GM21717 (cell line): ENCODE results near the gene CNPY4.

Source experiments
- ATAC-seq: cut with Tn5 transposase; IDR thresholded peaks from one replicate; pipeline ENCODE4 v1.9.1; 2021; ENCODE audit warnings: mild to moderate bottlenecking, moderate library complexity; ENCODE audit not compliant: unreplicated experiment

The CNPY4 gene

DNA sequence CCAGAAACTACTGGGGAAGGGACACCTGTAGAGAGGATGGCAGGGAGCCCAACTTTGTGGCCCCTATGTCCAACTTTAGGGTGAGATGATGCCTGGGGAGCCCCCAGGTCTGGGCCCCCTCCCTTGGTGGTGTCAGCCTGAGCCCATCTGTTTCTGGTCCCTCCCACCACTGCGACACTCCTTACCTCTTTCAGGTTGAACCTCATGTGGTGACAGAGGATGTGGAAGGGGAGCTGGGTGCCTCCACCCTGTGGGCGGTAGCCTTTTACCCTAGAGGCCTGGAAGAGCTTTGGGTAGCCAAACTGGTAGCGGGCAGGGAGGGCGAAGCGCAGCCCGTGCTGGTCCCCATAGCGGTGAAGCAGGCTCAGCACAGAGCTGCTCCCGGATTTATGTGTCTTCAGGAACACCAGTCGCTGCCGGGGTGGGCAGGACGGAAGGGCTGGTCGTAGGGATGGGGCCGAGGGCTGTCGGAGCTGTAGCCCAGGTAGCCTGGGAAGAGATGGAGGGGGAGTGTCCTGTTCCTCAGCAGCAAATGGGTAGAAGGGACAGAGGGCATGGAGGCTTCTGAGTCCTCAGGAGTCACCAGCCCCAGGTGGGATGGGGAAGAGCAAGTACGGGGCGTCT lies 47.0 kb downstream of the CNPY4 start:
- ATAC-seq: no peak

DNA sequence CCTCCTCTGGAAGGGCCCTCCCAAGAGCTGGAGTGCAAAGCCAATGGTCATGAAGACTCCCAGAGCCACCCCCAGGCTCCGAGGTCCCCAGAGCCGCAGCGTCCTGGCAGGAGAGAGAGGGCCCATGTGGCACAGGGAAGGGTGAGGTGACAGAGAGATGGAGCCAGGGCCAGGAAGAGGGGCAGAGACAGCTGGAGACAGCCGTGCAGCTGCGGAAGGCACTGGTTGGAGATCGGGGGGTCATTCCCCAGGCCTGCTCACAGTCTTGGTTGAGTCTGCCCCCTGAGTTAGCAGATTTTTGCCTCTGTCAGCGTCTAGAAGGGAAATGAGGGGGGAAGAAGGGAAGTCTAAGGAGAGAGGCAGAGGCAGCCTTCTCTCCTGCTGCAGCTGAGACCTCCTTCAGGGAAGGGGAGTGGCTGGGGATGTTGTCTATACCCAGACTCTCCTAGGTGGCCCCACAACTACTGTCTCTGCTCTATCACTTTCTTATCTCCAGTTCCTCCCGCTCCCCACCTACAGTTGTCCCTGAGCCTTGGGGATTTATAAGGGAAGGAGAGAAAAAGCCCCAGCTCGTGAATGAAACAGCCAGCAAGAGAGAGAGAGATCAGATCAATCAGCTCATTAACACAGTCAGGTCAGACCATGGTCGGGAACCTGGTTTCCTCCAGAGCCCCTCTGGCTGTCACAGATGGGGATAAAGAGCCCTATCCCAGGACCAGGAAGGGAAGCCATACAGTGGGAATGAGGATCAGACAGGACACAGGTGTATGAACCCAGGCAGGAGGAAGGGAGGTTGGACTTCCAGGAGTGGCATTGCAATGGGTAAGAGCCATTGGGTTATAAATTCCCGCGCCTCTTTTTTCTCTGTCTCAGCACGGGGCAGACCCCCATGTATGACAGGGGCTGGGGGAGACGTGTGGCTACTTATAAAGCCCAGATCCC lies 47.8 kb downstream of the CNPY4 start:
- ATAC-seq: no peak

DNA sequence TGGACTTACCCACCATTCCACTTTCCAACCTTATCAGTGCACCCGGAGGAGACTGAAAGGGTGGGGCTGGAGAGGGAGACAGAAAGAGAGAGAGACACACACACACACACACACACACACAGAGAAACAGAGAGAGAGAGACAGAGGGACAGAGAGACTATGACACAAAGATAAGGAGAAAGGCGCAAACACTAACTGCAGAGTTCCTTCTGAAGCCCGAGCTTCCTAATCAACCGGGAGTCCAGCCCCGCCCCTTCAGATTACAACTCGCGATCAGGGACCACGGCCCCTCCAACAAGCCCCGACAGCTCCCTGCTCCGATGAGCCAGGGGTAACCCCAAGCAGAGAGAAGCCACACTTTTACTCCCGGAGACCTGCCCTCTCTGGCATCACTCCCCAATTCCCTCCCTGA lies 48.5 kb downstream of the CNPY4 start:
- ATAC-seq: no peak

DNA sequence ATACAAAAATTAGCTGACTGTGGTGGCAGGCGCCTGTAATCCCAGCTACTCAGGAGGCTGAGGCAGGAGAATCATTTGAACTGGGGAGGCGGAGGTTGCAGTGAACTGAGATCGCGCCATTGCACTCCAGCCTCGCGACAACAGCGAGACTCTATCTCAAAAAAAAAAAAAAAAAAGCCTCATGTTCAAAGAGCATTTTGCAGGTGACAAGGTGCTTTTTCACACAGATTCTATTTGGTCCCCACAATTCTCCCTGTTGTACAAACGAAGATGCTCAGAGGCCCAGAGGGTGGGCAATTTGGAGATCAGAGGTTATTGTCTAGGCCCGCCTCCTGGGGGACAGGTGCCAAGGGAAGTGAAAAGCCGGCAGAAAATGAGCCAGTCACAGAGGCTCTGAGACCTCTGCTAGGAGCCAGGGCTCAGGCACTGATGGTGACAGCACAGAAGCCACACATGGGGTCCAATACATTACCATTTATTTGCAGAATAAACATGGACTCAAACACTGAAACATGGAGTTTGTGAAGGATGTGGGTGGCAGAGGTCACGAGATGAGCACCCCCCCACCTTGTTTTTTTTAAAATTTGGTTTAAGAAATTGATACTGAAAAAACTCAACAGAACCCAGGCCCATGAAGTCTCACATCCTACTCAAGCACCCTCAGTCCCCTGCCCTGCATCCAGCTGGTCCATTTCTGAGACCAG lies 49.9 kb downstream of the CNPY4 start:
- ATAC-seq: no peak

DNA sequence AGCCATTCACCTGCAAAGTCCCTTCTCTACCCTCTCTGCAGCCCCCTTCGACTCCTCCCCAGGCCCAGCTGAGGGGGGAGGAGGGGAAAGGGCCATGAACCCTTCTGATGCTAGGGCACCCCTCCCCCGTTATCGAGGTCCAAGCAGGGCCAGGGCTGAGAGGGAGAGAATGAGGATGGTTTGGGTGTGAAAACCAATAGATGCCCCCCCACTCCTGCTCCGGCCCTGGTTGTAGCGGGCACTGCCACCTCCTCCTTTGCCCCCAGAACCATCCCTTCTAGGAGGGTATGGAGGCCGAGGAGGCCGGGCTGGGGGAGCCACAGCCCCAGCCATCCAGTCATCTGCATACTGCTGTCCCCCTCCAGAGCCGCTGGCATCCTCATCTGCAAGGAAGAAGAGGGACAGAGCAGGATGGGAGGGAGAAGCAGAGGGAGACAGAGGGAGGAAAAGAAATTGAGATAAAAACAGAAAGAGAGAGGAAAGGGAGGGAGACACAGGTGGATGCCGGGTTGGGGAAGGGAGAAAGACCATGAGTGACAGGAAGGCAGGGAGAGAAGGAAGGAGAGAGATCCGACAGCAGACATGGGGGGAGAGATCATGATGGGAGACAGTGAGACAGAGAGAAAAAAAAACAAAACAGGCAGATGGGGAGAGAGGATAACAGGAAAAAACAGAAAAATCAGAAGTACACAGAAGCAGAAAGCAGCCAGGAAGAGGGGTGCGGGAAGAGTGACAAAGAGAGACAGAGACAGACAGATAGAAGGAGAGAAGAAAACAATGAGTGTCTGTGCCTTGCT lies 50.9 kb downstream of the CNPY4 start:
- no peak for ATAC-seq

DNA sequence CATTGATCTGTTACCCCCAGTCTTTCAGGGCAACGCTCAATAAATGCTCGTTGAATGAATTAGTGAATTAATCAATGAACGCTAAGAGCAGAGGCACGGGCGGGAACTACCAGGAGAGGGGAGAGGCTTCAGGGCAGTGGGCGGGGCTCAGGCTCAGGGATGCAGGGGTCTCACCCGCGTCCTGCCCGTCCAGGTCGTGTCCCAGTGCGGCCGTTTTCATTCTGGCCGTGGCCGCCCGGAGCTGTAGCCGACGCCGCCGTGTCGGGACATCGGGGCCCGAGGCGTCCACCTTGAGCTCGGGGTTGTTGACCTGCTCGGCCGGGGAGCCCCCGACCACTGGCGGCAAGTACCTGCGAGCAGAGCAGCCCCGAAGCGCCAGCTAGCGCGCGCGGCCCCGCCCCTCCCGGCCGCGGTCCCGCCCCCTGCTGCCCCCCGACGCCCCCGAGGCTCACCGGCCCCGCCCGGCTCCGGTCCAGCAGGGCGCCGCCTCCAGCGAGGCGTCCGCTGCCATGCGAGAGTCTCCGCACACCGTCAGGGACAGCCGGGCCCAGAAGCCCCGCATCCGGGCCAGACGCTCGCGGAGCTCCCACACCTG lies 51.8 kb downstream of the CNPY4 start:
- no peak for ATAC-seq

DNA sequence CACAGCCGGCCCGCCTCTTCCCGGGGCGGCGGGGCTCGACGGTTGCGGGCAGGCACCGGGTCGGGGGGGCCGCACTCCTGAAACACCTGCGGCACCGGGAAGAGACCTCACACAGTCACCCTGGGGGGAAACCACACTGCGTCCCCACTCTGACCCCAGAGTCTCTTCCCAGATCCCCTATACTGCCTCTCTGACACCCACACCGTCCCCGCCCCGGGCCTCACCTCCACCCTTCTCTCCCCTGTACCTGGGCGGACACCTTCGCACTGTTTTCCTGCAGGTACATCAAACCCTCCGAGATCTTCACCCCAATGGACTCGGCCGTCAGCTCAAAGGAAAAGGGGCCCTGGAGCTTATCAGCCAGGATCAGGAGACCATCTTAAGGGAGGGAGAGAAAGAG lies 52.4 kb downstream of the CNPY4 start:
- ATAC-seq: no peak

DNA sequence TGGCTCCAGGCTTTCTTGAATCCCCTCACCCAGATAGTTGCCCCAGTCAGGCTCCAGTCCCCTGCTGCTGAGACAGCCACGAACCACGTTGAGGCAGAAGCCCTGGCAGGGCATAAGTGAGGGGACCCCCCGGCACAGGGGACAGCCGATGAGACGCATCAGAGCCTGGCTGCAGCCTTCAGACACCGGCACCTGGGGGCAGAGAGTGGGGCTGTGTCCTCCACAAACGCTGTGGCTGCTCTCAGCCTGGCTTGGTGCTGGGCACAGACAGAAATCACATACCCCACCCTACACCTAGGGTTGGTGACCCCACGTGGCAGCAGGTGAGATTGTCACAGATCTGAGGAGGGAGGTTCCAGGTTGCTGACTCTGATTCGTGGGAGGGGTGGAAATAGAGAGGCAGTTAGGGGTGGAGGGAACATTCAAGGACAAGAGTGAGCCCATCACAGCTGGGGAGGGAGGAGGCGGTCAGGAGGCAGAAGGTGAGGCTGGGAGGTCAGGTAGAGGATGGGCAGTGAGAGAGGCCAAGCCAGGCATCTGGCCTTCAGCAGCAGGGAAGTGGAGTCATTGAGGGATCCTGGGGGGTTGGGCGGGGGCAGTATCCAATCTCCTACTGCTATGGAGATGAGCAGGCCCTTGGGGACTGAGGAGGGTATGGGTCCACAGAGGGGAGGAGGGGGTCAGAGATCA lies 54.5 kb downstream of the CNPY4 start:
- ATAC-seq: no peak

DNA sequence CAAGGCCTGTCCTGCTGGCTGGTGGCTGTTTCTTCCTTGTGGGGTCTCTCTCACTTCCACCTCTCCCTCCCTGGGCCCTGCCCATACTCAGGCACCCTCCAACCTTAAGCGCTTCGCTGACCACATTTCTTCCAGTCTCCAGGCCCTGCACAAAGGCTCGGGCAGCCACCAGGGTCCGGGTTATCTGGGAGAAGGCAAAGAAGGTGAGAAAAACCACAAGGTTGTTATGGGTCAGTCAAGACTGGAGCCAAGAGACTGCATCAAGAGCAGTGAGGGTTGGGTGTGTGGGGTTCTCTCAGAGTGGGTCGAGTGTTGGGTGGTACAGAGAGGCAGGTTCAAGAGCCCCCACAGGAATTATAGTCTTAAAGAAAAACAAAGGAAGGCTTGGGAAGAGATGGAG lies 55.1 kb downstream of the CNPY4 start:
- no peak for ATAC-seq
